Stimulated activated CD4-positive, alpha-beta T cell treated with anti-CD3 and anti-CD28 coated beads, Interleukin-15, amount 100 ng/mL, for 1 hour (primary cell): ENCODE results near the gene NEUROG1.

Experiments
- DNase-seq, 2 donors: peaks; one replicate each; pipeline ENCODE4 v3.0.0-alpha.2; 2020; ENCODE audit warnings: low read depth in 1 of 2, low spot score in 1 of 2

NEUROG1 gene

DNA sequence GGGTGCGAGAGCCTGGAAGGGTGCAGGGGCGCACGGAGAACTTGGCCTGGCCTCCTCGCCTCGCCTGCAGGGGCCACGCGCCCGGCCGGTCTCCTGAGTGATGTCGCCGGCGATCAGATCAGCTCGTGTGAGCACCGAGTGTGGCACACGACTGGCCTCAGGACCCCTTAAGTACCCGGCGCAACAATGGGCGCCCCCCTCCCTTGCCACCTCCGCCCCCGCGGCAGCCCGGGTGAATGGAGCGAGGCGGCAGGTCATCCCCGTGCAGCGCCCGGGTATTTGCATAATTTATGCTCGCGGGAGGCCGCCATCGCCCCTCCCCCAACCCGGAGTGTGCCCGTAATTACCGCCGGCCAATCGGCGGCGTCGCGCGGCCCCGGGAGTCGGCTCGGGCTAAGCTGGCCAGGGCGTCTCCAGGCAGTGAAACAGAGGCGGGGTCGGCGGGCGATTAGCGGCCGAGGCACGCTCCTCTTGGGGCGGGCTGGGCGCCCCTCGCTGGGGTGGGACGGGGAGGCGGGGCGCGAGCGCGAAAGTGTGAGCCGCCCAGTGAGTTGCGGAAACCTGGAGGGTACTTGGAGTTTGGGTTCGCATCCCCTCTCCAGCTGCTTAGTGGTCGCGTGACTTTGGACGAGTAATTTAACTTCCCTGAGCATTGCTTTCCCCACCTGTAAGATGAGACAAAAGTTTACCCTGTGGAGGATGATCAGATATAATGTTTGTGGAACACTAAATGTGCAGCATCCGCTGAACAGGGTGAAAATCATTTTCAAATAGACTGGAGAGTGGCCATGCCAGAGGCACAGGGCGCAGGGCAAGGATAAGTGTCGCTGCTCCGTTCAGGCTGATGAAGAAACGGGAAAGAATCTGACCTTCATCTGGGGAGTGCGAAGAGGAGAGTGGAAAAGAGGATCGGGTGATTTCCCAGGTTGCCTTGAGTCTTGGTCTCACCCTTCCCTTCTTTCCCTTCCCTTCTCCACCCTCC, at the start of gene NEUROG1:
Gene NEUROG1, minus strand, starts transcription at position 145 of the 982 bp plus-strand sequence. CDS start 274 bp downstream, outside the sequence.
- no peak for DNase-seq

- DNase-seq, result no peak
Observed at GRCh38 chr5:135584918-135585317, 49.2 kb upstream of the NEUROG1 start.

DNA sequence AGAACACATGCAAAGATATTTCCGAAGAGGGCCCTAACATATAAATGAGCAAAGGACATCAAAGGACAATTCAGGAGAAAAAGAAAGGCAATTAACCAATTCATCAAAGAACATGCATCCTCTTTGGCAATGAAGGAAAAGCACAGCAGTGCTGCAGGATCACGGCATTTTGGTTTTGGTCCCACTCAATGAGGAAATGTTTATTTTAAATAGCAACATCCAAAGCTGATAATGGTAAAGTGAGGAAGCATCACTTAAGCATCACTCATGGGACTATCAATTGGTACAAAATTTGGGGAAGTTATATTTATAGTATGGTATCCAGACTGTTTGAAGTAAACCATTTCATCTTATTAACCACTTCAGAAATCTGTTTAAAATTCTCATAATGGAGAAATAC, 48.5 kb upstream of the NEUROG1 start:
- DNase-seq, result no peak

- DNase-seq, result no peak
Observed at GRCh38 chr5:135582099-135582781, 46.5 kb upstream of the NEUROG1 start.

GRCh38 chr5:135578685-135579341, 43.0 kb upstream of the NEUROG1 start, which contains the start of gene CXCL14:
Gene CXCL14 (minus strand): TSS chr5:135578991. CDS start chr5:135578778, 213 bp downstream.
- DNase-seq, result no peak

DNA sequence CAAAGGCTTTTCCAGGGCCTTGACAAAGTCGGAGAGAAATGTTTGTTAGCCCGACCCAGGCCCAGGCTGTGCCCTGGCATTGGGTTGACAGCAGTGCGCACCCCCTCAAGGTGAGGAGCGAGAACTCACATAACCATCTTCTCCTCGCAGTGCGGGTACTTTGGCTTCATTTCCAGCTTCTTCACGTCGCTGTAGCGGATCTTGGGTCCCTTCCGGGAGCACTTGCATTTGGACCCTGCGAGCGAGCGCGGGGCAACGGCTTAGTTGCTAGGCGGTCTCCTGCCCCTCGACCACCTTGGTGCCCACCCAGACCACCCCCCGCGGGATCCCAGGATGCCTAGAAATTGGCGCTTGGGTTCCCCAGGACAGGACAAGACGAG, 42.5 kb upstream of the NEUROG1 start:
- no peak for DNase-seq

GRCh38 chr5:135577421-135577820, 41.7 kb upstream of the NEUROG1 start:
- DNase-seq, result no peak

- DNase-seq, result no peak
Observed at GRCh38 chr5:135576075-135576599, 40.4 kb upstream of the NEUROG1 start.

DNA sequence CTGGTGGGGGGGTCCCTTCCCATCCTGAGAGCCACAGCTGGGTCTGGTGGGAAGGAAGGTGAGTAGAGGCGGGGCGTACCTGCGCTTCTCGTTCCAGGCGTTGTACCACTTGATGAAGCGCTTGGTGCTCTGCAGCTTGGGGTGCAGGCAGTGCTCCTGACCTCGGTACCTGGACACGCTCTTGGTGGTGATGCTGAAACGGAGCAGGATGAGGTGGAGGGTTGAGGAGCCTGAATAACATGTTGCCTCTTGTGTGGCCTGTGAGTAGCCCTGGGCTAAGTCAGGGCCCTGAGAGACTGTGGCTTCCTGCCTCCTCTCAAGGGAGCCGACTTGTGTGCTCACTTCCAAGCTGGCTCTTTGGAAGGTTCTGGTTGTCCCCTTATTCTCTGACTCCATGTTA, 38.7 kb upstream of the NEUROG1 start:
- no peak for DNase-seq

GRCh38 chr5:135571902-135572301, 36.1 kb upstream of the NEUROG1 start:
- DNase-seq, result no peak

DNA sequence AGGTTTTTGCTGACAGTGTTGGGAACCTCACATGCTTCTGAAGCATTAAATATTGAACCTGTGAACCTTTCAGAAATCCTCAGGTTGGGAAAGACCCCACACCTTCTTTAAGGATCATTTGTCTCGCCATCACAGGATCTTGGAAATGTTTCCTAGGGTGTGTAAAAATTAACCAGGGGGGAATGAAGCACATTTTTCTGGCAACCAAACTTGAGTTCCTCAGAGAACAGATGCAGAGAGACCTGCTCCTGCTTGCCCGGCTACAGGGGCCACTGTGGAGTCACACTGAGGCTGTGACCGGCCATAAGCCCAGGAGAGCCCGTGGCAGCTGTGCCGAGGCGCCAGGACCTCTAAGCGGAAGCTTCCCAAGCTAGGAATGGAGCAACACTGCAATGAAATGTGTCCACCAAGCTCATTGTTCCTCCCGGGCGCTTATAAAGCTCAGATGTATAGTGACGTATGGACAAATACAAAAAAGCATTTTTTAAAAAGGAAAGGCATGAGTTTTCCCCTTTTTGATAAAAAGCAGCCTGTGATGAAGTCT, 35.4 kb upstream of the NEUROG1 start:
- no peak for DNase-seq

DNA sequence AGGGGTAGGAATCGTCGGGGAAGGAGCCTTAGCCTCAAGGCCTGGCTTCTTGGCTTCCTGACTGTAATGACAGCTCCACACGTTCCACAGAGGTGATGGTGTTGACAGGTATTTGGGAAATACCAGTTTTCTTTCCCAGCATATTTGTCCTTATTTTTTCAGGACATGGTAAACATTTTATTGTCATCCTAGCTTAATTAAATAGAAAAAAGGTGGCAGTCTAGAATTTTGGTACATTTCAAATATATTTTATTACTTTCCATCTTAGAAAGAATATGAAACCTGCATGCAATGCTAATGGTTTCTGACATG, 34.6 kb upstream of the NEUROG1 start:
- no peak for DNase-seq

DNA sequence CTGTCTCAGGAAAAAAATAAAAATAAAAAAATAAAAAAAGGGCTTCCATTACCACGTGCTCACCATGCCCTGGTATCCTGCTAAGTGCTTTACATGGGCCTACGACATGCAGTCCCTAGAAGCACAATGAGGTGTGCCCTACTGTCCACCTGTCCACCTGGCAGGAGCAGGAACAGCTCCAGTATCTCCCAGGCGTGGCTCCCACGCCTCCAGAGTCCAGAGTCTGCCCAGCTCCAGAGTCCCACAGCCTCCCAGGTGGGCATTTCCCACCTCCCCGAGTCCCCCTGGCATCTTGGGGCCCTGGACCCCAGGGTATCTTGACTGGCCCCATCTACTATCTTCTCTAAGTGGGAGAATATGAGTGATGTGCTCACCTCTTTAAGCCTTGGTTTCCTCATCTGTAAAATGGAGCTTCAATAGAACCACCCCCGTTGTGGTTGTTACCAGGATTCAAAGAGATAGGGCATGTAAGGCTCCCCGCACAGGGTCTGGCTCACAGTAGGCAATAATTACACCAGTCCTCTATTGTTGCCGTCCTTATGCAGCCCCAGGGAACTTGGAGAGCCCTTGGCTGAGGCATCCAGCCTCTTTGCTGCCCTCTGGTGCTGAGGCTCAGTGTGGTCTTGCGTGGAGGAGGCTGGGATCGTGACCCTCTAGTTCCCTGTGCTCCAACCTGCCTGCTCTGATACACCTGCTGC, 34.1 kb upstream of the NEUROG1 start:
- DNase-seq, result no peak

- DNase-seq, result no peak
Observed at GRCh38 chr5:135568923-135569360, 33.2 kb upstream of the NEUROG1 start.

DNA sequence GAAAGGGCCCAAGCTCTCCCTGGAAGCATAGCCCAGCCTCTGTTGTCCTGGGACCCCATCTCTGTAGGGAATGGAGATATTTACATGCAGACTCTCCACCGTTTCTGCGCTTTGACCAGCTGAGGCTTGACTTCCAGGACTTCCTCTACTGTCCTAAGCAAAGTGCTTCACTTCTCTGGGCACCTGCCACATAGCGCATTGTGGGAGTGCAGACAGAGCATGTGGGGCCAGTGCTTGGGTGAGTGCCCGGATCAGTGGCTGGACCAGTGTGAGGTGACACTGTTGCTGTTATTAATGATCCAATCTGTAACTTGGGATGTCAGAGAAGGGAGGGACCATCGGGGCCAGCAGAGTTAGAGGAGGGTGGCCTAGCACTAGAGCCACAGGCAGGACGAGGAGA, 32.5 kb upstream of the NEUROG1 start:
- no peak for DNase-seq

- DNase-seq, result no peak
Observed at GRCh38 chr5:135567661-135568060, 31.9 kb upstream of the NEUROG1 start.

- no peak for DNase-seq
Observed at GRCh38 chr5:135566422-135567400, 30.9 kb upstream of the NEUROG1 start.

GRCh38 chr5:135565725-135566421, 30.1 kb upstream of the NEUROG1 start:
- DNase-seq, result peak; percentile 32 to 59

GRCh38 chr5:135565266-135565665, 29.5 kb upstream of the NEUROG1 start:
- no peak for DNase-seq
